ENCODE results near the gene TIMP3.

The TIMP3 gene

DNA sequence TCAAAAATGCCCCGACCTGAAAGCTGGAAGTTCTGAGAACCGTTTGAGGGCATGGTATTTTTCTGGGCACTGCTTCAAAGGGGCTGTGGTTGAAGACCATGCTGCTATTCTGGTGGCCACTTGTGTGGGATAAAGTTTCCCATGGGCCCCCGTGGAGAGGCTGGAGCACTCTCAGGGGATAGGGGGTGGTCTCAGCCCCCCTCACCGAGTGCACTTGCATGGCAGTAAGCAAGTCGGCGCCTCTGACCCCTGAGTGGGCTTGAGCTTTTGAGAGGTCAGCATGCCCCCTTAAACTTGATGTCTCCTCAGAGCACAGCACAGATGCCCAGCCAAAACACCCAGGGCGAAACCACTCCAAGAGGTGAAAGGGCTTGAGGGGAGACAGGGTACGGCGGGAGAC is 35.6 kb downstream of the TIMP3 start:
- no peaks in the 10 kb centered on the region for H3K4me1 ChIP-seq (ENCODE audit: control insufficient read depth, insufficient read depth, low read length)
- H3K27me3 ChIP-seq (ENCODE audit: control insufficient read depth, insufficient read depth, low read length): no peaks in the 10 kb centered on the region
- H3K9ac ChIP-seq (ENCODE audit: low read depth, low read length): no peak overlapping the region
- H3K4me2 ChIP-seq (ENCODE audit: low read length): no peak overlapping the region
- no peak overlapping the region for H3K4me3 ChIP-seq (ENCODE audit: low read length)
- H3K9me3 ChIP-seq (replicated peaks; ENCODE audit: low read length): no peaks in the 10 kb centered on the region
- H3K36me3 ChIP-seq (ENCODE audit: insufficient read depth, low read length): no peaks in the 10 kb centered on the region

DNA sequence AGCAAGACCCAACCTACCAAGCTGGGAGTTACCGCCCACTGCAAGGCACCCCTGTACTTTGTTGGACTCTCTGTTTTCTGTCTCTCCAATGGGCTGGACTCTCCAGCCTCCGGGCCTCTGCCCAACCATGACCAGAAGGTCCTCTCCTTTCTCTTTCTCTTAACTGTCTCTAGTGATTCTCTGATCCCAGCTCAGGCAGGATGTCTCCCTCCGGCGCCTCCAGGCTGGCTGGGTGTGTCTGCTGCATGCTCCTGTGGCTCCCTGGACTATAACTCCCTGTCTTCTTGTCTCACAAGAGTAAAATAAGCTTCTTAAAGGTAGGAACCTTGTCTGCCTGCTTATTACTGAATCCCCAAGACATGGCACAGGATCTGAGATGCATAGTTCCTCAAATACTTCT is 36.3 kb downstream of the TIMP3 start:
- Histone ChIP-seq H3K4me1 (ENCODE audit: control insufficient read depth, insufficient read depth, low read length) (no peaks in the 10 kb centered on the region), H3K4me3 (ENCODE audit: low read length) (no peak overlapping the region), H3K27me3 (ENCODE audit: control insufficient read depth, insufficient read depth, low read length) (no peaks in the 10 kb centered on the region), H3K36me3 (ENCODE audit: insufficient read depth, low read length) (no peaks in the 10 kb centered on the region), H3K9me3 (replicated peaks; ENCODE audit: low read length) (no peaks in the 10 kb centered on the region), H3K9ac (ENCODE audit: low read depth, low read length) (no peak overlapping the region), H3K4me2 (ENCODE audit: low read length) (no peak overlapping the region)

DNA sequence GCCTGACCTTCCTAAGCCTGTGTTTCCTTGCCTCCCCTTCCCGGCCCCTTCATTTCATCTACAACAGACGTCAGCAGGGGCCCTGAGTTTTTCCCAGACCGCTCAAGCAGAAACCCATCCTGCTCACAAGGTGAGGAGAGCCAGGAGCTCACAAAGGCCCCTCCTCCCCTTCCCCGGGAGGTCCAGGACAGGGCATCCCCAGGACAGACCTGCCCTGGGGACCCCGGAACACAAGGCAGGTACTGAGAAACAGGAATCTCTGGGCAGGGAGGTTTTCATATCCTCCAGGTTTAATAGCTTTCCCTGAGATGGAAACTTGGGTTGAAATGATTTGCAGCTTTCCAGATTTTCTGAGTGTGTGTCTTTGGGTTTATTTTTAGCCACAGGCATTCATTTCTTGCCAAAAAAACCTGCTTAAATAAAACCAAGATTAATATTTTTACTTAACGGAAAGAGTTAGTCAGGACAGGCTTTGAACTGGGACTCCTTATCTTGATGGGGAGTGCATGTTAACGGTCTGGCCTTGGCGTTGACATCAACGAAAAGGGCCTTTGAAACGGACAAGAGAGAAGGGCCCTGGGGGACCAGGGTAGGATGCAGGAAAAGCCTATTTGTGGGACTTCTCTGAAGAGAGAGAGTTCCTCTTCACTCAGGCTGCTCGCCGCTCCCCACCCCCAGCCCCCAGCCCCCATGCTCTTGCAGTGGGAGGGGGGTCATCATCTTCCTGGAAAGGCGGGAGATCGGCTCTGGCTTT is 38.5 kb downstream of the TIMP3 start:
- Histone ChIP-seq H3K9ac (ENCODE audit: low read depth, low read length) (no peak overlapping the region), H3K4me2 (ENCODE audit: low read length) (no peak overlapping the region), H3K4me3 (ENCODE audit: low read length) (no peak overlapping the region), H3K4me1 (ENCODE audit: control insufficient read depth, insufficient read depth, low read length) (no peaks in the 10 kb centered on the region), H3K36me3 (ENCODE audit: insufficient read depth, low read length) (no peaks in the 10 kb centered on the region), H3K27me3 (ENCODE audit: control insufficient read depth, insufficient read depth, low read length) (no peaks in the 10 kb centered on the region), H3K9me3 (replicated peaks; ENCODE audit: low read length) (no peaks in the 10 kb centered on the region)

DNA sequence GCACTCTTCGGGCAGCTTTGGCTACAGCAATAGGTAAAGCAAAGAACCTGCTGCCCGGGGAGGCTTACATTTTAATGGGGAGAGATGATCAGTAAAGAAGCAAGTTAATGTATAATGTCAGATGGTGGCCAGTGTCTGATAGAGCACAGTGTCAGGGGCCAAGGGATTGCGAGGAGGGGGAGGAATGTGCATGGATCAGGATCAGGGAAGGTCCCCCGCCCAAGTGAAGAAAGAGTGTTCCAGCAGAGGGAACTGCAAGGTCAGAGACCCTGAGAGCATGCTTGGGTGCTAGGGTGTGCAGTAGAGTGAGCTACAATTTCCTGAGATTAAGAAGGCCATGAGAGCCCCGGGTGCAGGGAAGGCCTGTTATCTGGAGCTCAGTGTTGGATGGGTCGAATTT is 39.7 kb downstream of the TIMP3 start:
- Histone ChIP-seq H3K36me3 (ENCODE audit: insufficient read depth, low read length) (no peaks in the 10 kb centered on the region), H3K4me1 (ENCODE audit: control insufficient read depth, insufficient read depth, low read length) (no peaks in the 10 kb centered on the region)

DNA sequence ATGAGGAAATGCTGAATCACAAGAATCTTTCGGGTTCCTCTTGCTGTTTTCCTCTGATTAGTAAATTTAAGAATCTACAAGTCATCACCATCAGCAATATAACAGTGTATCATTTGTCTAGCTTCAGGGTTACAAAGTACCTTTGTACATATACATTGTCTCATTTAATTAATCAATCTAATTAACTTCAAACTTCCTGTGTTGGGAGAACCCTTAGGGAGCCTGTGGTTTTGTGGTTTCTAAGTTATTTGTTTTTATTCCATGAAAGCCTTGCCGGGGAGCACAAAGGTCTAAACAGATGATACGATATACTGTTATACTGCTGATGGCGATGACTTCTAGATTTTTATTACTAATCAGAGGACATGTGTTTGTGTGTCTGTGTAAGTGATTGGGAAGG is 41.0 kb downstream of the TIMP3 start:
- no peaks in the 10 kb centered on the region for H3K27me3 ChIP-seq (ENCODE audit: control insufficient read depth, insufficient read depth, low read length)
- no peaks in the 10 kb centered on the region for H3K36me3 ChIP-seq (ENCODE audit: insufficient read depth, low read length)
- no peaks in the 10 kb centered on the region for H3K4me1 ChIP-seq (ENCODE audit: control insufficient read depth, insufficient read depth, low read length)
- H3K9ac ChIP-seq (ENCODE audit: low read depth, low read length): no peak overlapping the region
- no peak overlapping the region for H3K4me3 ChIP-seq (ENCODE audit: low read length)
- no peaks in the 10 kb centered on the region for H3K9me3 ChIP-seq (replicated peaks; ENCODE audit: low read length)
- H3K4me2 ChIP-seq (ENCODE audit: low read length): no peak overlapping the region

More for the DNA sequence above, 39.7 kb downstream of the TIMP3 start:
- Histone ChIP-seq H3K9ac (ENCODE audit: low read depth, low read length) (no peak overlapping the region), H3K27me3 (ENCODE audit: control insufficient read depth, insufficient read depth, low read length) (no peaks in the 10 kb centered on the region), H3K4me2 (ENCODE audit: low read length) (no peak overlapping the region), H3K4me3 (ENCODE audit: low read length) (no peak overlapping the region), H3K9me3 (replicated peaks; ENCODE audit: low read length) (no peaks in the 10 kb centered on the region)

DNA sequence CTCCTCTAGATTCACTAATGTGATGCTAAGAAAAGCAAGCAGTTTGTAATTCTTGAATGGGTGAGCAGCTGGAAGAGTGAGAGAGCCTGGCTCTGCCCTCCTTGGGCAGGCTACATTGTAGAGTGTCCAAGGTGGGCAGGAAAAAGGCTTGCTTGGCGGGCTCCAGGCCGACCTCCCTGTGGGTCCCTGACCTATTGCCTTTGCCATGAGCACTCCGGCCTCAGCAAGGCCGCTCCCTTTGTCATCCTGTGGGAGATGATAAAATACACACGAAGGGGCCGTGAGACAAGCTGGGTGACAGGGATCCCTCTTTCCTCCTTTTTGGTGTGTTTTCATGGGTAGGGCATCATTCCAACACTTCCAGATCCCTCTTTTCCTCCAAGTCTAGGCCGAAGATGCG is 41.8 kb downstream of the TIMP3 start:
- H3K9me3 ChIP-seq (replicated peaks; ENCODE audit: low read length): no peaks in the 10 kb centered on the region
- H3K27me3 ChIP-seq (ENCODE audit: control insufficient read depth, insufficient read depth, low read length): no peaks in the 10 kb centered on the region
- H3K4me2 ChIP-seq (ENCODE audit: low read length): no peak overlapping the region
- no peaks in the 10 kb centered on the region for H3K4me1 ChIP-seq (ENCODE audit: control insufficient read depth, insufficient read depth, low read length)
- no peak overlapping the region for H3K9ac ChIP-seq (ENCODE audit: low read depth, low read length)
- no peak overlapping the region for H3K4me3 ChIP-seq (ENCODE audit: low read length)
- no peaks in the 10 kb centered on the region for H3K36me3 ChIP-seq (ENCODE audit: insufficient read depth, low read length)

DNA sequence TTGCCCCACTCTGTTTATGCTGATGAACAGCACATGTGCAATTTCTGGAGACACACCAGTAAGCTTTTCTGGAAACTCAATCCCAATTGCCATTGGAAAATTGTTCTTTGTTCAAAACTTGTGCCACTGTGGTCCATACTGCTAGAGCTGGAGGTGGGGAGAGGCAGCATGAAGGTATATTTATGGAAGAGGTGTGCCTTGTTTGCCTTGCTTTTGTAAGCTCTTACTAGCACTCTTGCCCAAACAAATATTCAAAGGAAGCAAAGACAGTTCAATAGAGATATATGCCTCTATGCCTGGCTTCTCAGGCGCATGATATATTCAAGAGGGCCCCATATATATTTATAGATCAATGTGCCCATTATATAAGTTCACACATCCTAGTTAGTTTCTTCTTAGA is 42.7 kb downstream of the TIMP3 start:
- H3K27me3 ChIP-seq (ENCODE audit: control insufficient read depth, insufficient read depth, low read length): no peaks in the 10 kb centered on the region
- no peak overlapping the region for H3K4me3 ChIP-seq (ENCODE audit: low read length)
- H3K9me3 ChIP-seq (replicated peaks; ENCODE audit: low read length): no peaks in the 10 kb centered on the region
- H3K4me2 ChIP-seq (ENCODE audit: low read length): no peak overlapping the region
- no peak overlapping the region for H3K9ac ChIP-seq (ENCODE audit: low read depth, low read length)
- H3K36me3 ChIP-seq (ENCODE audit: insufficient read depth, low read length): no peaks in the 10 kb centered on the region
- no peaks in the 10 kb centered on the region for H3K4me1 ChIP-seq (ENCODE audit: control insufficient read depth, insufficient read depth, low read length)

DNA sequence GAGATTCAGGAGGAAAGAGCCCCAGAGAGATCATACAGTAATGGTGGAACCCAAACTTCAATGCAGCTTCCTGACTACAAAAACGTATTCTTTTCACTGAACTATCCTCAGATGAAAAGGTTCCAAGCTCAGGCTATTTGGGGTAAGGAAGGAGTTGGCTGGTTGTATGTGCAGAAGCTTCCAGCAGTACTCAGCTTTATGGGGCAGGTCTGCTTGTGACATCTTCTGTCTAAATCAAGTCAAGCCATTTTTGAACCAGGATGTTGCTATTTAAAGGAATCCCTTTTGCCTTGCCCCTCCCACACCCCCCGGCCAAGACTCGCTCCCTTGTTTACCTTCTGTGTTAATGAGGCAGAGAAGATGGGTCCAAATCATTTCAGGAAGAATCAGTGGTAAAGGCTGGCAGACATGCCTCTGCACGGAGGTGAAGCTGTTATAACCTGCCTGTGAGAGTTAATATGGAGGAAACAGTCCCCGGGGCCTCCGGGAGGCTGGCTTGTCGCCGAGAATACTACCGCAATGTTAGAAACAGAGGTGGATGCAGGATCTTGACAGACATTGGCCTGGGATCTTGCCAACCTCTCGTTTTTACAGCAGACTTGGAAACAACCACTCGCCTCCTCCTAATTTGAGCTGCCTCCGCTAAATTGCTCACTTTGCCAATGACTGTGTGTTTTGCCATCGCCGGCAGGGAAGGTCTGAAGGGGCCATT is 45.4 kb downstream of the TIMP3 start:
- Histone ChIP-seq H3K4me3 (ENCODE audit: low read length) (no peak overlapping the region), H3K4me2 (ENCODE audit: low read length) (no peak overlapping the region), H3K4me1 (ENCODE audit: control insufficient read depth, insufficient read depth, low read length) (no peaks in the 10 kb centered on the region), H3K9me3 (replicated peaks; ENCODE audit: low read length) (no peaks in the 10 kb centered on the region), H3K9ac (ENCODE audit: low read depth, low read length) (no peak overlapping the region), H3K36me3 (ENCODE audit: insufficient read depth, low read length) (no peaks in the 10 kb centered on the region), H3K27me3 (ENCODE audit: control insufficient read depth, insufficient read depth, low read length) (no peaks in the 10 kb centered on the region)

DNA sequence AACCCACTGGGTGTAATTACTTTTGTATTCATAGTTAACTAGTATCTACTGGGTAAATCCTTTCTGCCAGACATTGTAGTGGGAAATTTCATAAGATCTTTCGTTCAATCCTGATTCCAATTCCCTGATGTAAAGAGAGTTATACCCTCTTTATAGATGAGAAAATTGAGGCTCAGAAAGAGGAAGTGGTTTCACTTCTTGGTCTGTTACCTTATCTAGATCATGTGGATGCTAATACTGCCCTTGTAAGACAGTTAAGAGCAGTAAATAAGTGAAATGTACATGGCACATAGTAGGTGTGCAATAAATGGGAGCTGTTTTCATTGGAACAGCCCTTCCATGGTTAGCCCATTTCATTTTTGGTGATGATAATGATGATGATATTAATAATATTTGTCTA is 46.7 kb downstream of the TIMP3 start:
- H3K27me3 ChIP-seq (ENCODE audit: control insufficient read depth, insufficient read depth, low read length): no peaks in the 10 kb centered on the region
- H3K9ac ChIP-seq (ENCODE audit: low read depth, low read length): no peak overlapping the region
- no peak overlapping the region for H3K4me3 ChIP-seq (ENCODE audit: low read length)
- H3K9me3 ChIP-seq (replicated peaks; ENCODE audit: low read length): no peaks in the 10 kb centered on the region
- H3K36me3 ChIP-seq (ENCODE audit: insufficient read depth, low read length): no peaks in the 10 kb centered on the region
- no peak overlapping the region for H3K4me2 ChIP-seq (ENCODE audit: low read length)
- no peaks in the 10 kb centered on the region for H3K4me1 ChIP-seq (ENCODE audit: control insufficient read depth, insufficient read depth, low read length)

DNA sequence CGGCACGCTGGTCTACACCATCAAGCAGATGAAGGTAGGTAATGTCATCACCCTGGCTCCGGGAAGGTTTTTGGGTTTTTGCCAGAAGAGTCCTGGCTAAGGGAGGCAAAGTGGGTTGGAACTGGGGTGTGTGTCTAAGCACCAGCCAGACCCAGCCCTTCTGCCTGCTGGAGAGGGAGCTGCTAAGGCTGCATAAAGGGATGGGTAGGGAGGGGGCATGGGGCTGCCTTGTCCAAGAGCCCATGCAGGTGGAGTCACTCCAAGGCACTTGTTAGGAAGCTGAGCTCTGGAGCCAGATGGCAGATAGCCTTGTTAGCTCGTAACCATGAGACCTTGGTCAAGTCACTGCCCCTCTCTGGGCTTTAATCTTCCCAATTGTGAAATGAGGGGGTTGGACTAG is 48.0 kb downstream of the TIMP3 start:
- H3K9ac ChIP-seq (ENCODE audit: low read depth, low read length): no peak overlapping the region
- no peak overlapping the region for H3K4me2 ChIP-seq (ENCODE audit: low read length)
- no peaks in the 10 kb centered on the region for H3K4me1 ChIP-seq (ENCODE audit: control insufficient read depth, insufficient read depth, low read length)
- no peak overlapping the region for H3K4me3 ChIP-seq (ENCODE audit: low read length)
- H3K27me3 ChIP-seq (ENCODE audit: control insufficient read depth, insufficient read depth, low read length): no peaks in the 10 kb centered on the region
- H3K9me3 ChIP-seq (replicated peaks; ENCODE audit: low read length): no peaks in the 10 kb centered on the region
- no peaks in the 10 kb centered on the region for H3K36me3 ChIP-seq (ENCODE audit: insufficient read depth, low read length)

DNA sequence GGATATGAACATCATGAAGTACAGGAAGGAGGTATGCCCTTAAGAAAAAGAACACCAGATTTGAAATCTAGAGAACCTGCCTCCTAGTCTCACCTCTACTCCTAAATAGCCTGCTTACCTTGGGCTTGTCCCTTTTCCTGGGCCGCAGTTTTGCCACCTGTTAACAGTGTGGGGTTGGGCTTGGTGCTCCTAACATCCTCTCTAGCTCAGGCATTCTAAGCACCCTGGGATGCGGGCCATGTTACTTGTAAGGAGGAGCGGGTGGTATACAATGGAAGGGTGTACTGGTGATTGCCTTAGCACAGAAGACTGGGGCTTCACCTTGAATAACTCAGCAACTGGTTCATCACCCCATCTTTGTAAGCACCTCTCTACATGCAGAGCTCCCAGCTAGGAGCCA is 48.7 kb downstream of the TIMP3 start:
- H3K36me3 ChIP-seq (ENCODE audit: insufficient read depth, low read length): no peaks in the 10 kb centered on the region
- H3K27me3 ChIP-seq (ENCODE audit: control insufficient read depth, insufficient read depth, low read length): no peaks in the 10 kb centered on the region
- H3K4me2 ChIP-seq (ENCODE audit: low read length): no peak overlapping the region
- H3K9ac ChIP-seq (ENCODE audit: low read depth, low read length): no peak overlapping the region
- H3K4me3 ChIP-seq (ENCODE audit: low read length): no peak overlapping the region
- no peaks in the 10 kb centered on the region for H3K4me1 ChIP-seq (ENCODE audit: control insufficient read depth, insufficient read depth, low read length)
- H3K9me3 ChIP-seq (replicated peaks; ENCODE audit: low read length): no peaks in the 10 kb centered on the region
